Fibroblast of skin of right quadriceps (primary cell): ENCODE data around the gene STIMATE.

Experiments used
- DNase-seq: peaks from one replicate; pipeline ENCODE4 v3.0.0-alpha.2; 2013

Gene STIMATE

DNA sequence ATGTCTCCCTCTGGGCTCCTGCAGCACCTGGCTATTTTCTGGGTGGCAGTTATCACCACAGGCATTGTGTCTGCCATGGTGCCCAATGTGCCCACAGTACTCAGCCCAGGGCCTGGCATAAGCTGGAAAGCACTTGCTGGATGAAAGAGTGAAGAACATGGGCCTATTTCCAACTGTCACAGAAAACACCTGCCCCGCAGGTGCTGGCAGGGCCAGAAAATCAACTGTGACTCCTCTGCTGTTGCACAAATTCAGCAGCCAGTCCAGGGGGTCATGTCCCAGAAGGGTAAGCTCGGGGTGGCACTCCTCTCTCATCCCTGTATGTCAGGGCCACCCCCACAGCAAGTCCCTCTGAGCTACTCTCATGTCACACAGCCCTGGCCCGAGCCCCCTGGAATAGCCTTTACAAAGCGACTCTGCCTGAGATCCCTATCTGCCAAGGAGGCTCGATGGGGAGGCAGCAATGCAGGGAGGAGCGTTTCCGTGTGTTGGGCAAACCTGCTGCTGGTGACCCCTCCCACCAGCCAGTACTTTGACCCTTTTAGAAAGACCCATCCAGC is 85.8 kb downstream of the STIMATE start:
- DNase-seq = no peak

- DNase-seq = no peak
These were observed 86.4 kb downstream of the STIMATE start for GRCh38 chr3:52810923-52811322.

- no peak for DNase-seq
These were observed 87.5 kb downstream of the STIMATE start for GRCh38 chr3:52809662-52810377.

DNA sequence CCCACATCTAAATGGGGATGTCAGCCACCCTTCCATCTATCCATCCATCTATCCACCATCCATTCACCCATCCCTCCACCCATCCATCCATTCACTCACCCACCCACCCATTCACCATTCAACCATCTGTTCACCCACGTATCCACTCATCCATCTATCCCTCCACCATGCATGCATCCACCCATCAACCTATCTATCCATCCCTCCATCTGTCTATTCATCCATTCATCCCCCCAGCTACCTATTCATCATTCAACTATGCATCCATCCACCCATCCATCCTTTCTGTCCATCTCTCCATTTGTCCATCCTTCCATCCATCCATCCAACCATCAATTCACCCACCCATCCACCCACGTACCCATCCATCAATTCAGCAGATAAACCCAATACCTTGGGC is 88.2 kb downstream of the STIMATE start:
- DNase-seq = no peak

DNA sequence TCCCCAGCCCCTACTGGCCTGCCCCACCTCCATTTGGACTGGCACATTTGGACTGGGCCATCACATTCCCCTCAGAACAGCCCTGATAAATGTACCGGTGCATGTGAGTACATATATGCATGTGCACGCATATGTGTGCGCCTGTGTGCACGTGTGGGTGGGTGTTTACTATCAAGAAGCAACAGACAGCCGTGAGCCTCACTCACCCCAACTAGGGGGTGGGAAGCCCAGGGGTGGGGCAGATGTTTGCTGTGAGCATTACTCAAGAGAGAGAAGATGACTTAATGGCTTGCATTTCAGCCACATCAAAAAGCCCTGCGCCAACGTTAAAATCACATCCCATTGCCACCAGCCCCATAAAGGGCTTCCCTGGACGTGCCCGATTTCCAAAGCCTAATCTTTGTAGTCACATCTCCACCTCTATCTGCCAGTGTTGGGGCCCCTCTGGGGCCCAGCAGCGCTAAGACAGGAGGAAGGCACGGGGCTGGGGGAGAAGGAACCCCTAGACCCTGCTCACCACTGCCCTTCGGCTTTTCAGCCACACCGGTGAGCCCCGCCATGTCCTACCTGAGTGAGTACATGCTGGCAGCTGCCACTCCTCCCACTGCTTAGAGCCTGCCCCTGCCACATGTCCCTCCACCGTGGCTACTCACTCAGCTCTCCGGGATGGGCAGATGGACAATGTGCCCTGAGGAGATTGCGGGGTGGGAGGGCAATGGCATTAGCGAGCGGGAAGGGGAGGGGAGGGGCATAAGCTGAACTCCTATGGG is 91.9 kb downstream of the STIMATE start:
- DNase-seq = no peak

- no peak for DNase-seq
These were observed 95.5 kb downstream of the STIMATE start for GRCh38 chr3:52801839-52802238.

- no peak for DNase-seq
These were observed 97.3 kb downstream of the STIMATE start for GRCh38 chr3:52800079-52800478.

GRCh38 chr3:52798978-52799476 is 98.3 kb downstream of the STIMATE start:
- no peak for DNase-seq

DNA sequence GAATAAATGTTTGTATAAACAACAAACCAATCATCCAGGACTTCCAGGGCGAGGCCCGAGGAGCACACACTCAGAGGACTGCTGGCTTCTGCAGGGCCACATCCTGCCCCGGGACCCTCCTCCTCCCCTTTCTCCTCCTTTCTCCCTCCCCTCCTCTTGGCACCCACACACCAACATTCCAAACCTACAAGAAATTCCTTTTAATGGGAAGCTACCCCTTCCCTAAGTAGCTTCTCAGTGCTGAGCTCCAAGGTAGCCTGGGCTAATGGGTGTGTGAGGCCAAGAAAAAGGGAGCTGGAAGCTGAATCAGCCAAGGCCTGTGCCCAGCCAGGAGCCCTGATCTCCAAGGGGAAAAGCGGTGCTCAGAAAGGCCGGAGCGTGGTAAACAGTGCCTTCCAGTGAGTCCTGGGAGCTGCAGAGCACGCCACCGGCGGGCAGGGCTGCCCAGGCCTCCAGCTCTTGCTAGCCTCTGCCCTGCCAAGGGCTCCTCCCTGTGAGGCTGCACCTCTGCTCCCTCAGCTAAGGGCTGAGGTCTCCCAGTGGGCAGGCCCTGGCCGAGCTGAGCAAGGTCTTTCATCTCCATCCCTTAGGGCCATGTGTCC is 98.9 kb downstream of the STIMATE start:
- peak; percentile 17 for DNase-seq

- no peak for DNase-seq
These were observed 100.9 kb downstream of the STIMATE start for GRCh38 chr3:52796411-52796810.

GRCh38 chr3:52795298-52795900 is 101.9 kb downstream of the STIMATE start:
- no peak for DNase-seq

DNA sequence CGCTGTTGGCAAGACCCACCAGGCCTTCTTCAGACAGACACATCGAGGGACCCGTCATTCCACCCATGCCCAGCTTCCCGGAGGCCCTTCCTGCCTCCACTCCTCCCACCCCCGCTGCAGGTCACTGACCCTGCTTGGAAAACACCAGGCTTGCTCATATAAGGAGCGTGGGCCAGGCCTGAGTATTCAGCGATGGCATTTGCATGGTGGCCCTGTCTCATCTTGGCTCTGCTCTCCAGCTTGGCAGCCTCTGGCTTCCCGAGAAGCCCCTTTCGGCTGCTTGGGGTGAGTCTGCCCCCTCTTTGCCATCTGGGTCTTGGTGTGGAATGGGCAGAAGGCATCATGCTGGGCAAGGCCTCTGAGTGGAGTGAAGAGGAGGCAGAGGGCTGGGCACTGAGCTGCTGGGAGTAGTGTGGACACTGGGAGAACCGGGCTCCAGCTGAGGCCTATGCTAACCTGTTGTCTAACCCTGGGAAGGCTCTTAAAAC is 102.7 kb downstream of the STIMATE start, which contains the start of gene ITIH3:
ITIH3 (plus strand) TSS at position 185 of the 488 bp plus-strand sequence; CDS start at position 193, 8 bp downstream.
- DNase-seq = no peak

DNA sequence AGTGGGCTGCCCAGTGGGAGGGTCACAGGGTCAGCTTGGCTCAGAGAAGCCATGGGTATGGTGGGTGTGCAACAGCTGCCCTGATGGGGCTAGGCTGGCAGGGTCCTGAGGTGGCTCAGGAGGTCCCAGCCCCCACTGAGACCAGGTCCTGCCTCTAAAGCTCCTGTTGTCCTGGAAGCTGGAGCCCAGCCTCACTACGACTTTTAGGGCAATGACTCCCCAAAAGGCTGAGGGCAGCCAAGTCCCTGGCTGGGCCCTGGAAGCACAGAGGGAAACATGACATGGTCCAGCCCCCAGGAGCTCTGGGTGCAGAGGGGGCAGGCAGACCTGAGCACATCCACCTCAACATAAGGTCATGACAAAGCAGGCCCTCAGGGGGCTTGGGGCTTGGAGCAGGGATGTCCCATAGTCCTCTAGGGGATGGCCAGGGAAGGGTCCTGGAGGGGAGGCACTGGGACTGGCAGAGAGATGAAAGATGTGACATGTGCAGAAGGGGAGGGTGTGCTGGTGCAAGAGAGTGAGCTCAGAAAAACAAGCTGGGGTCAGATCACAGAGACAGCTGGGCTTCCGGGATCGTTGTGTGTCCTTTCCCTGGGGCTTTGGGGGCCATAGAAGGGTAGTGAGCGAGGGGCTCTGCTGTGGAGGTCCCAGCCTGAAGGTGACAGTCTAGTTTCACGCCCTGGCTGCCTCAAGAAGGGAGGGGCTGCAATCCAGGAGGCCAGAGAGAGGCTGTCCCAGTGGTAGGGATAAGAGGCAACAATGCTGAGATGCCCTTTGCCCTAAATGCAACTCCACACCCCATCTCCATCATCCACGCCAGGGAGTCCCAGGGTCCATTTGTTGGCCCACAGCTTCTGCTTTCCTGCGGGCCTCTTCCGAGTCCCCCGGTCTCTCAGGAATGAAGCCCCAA is 103.4 kb downstream of the STIMATE start:
- no peak for DNase-seq

DNA sequence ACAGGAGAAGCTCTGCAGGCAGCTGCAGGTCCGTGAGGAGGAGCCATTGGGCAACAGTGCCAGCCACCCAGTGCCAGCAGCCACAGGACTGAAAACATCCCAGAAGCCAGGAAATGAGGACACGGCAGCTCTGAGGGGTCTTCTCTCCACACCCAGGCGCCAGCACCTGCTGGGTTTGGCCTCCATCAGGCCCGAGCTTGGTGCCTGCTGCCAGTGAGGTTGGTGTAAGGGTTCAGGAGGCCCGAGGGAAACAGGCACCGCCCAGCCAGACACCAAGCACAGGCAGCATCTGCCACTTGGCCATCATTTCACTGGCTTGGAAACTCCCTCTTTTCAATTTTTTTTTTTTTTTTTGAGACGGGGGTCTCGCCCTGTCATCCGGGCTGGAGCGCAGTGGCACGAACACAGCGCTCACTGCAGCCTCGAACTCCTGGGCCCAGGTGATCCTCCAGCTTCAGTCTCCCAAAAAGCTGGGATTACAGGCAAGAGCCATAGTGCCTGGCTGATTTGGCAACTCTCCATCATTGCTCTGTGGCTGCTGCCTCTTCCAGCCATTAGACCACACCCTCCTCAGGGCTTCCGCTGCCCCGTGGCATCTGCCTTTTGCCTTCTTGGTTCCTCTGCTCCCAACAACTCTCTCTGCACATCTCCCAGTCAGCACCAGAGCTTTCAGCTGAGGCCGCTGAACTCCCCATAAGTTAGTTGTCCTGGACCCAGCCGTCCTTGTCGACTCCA is 104.2 kb downstream of the STIMATE start:
- no peak for DNase-seq

DNA sequence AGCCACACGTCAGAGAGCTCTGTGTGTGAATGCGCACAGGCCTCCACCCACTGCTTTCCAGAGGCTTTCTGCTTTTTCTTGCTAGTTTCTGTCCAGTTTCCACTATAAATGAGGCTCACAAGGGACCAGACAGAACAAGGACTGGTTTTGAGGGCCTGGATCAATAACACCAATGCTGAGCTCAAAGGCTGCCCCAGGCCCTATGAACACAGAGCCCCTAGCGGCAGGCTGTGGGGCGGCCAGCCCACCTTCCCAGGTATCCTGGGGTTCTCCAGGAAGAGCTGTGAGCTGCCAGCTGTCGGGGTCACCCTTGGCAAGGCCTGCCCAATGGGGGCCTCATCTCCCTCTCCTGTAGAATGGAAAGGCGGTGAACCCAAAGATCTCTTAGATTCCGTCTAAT is 104.9 kb downstream of the STIMATE start:
- no peak for DNase-seq

- DNase-seq = no peak
These were observed 105.4 kb downstream of the STIMATE start for GRCh38 chr3:52791928-52792327.

DNA sequence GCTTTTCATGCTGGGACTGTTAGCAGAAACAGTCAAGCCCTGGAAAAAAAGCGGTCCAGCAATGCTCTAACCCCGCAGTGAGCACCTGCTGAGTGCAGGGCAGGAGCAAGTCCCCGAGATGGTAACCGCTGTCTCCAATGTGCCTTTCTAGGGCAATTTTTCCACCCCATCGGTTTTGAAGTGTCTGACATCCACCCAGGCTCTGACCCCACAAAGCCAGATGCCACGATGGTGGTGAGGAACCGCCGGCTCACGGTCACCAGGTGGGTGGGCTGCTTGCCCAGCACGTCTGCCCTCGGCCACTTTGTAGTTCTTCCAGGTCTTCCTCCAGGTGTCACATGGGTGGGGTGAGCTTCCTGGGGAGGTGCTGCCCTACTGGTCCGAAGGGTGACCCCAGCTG is 106.0 kb downstream of the STIMATE start:
- DNase-seq = no peak

DNA sequence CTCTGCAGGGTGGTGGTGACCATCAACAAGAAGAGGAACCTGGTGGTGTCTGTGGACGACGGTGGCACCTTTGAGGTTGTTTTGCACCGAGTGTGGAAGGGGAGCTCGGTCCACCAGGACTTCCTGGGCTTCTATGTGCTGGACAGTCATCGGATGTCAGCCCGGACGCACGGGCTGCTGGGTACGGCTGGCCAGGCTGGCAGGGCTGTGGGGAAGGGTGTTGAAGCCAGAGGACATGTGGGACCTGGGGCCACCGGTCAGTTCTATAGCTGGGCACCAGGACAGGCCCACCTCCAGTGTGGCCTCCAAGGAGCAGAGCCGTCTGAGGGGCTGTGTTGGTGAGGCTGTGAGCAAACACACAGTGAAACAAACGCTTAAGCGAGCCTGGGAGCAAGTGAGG is 106.6 kb downstream of the STIMATE start:
- no peak for DNase-seq

- no peak for DNase-seq
These were observed 107.0 kb downstream of the STIMATE start for GRCh38 chr3:52790337-52790736.

DNA sequence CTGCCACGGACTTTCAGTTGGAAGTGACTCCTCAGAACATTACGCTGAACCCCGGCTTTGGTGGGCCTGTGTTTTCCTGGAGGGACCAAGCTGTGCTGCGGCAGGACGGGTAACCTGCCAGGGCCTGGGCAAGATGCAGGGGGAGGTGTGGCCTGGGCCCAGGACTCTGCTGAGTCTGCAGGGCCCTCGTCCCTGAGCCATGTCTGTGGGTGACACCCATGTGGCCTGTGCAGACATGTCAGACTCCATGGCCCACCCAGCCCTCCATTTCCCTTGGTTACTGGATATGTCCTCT is 107.7 kb downstream of the STIMATE start:
- no peak for DNase-seq
